ENCODE measurements around the gene CFAP74.

DNA sequence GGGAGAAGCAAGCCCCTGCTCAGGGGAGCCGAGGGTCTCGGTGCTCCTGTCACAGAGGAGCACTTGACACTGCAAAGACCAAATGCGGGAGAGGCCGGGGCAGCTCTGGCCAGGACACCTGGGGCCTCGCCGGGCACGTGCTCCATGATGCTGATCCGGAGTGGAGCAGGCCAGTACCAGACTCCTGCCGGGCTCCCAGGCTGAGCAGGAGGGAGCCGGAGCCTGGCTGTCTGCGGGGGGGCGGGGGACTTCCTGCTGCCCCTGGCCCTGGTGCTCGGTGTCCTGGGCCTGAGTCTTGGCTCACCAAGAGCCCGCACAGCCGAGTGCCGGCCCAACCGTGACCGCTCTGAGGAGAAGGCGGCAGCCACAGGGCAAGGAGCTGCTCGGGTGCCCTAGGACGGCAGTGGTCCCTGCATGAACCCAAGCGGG is 46.0 kb downstream of the CFAP74 start:
- no peak for TF ChIP-seq POLR2A (IDR thresholded peaks at IDR 0.05)
- TF ChIP-seq, protein P1, sequence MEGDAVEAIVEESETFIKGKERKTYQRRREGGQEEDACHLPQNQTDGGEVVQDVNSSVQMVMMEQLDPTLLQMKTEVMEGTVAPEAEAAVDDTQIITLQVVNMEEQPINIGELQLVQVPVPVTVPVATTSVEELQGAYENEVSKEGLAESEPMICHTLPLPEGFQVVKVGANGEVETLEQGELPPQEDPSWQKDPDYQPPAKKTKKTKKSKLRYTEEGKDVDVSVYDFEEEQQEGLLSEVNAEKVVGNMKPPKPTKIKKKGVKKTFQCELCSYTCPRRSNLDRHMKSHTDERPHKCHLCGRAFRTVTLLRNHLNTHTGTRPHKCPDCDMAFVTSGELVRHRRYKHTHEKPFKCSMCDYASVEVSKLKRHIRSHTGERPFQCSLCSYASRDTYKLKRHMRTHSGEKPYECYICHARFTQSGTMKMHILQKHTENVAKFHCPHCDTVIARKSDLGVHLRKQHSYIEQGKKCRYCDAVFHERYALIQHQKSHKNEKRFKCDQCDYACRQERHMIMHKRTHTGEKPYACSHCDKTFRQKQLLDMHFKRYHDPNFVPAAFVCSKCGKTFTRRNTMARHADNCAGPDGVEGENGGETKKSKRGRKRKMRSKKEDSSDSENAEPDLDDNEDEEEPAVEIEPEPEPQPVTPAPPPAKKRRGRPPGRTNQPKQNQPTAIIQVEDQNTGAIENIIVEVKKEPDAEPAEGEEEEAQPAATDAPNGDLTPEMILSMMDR (IDR thresholded peaks at IDR 0.05), result no peak

All from Peyer's patch (tissue), 4 donors.